AG04449 (cell line): Measurements from ENCODE around the gene DPM1.

Experiments used
- CTCF ChIA-PET: fragments of 350-600 bp; formaldehyde crosslinking; extraction: SDS; loops from one replicate; lab custom pipeline; 2021; ENCODE audit warnings: antibody characterized with exemption; lab: Yijun Ruan, JAX
- POLR2A ChIA-PET: fragments of 400-600, 350-600 bp; formaldehyde crosslinking; extraction: SDS; loops from one replicate; lab custom pipeline; 2020; ENCODE audit warnings: antibody characterized with exemption, inconsistent platforms; lab: Yijun Ruan, JAX
- DNase-seq: peaks from one replicate; pipeline ENCODE4 v3.0.0-alpha.2; 2010; ENCODE audit warnings: low read depth, low spot score
- H3K4me3 ChIP-seq: 2 replicates; pipeline ENCODE4 v1.5.1; 2011; ENCODE audit warnings: low read depth, mild to moderate bottlenecking, control low read depth, low read length
- TF ChIP-seq, protein P1 (sequence below): IDR thresholded peaks from one replicate; pipeline ENCODE4 v1.5.1; 2011; ENCODE audit warnings: mild to moderate bottlenecking, moderate library complexity, low read length, control low read depth, inconsistent platforms; ENCODE audit not compliant: insufficient read depth; ENCODE audit errors: missing control alignments

DPM1 gene

DNA sequence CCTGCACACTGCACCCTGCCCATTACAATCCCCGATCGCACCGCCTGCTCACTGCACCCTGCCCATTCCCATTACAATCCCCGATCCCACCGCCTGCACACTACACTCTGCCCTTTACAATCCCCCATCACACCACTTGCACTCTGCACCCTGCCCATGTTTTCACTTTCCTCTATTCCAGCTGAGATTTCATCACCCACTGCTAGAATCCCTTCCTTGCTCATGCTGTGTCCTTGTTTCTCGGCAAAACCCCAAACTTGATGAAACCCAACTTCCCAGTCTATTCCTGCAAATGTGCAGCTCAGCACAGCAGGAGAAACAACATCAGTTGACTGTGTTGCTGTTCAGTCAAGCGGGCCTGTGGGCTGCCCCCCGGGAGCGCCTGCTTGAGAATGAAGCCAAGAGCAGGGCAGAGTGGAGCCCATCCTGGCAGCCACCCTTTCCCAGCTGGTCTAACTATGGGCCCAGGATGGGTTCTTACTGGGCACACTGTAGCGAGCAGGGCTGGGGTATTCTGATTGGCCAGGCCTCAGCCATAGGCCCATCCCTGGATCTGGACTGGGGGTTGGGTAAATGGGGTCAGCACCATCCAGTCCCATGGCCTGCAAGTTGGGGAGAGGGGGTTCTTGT, 17.5 kb upstream of the DPM1 start:
- CTCF ChIA-PET = interaction anchor here (0.7 to 11.6 kb wide), 4 partner anchors 12 to 331 kb away, joined by 3 to 111 read pairs (median 6); partner anchors contain the start of gene BCAS4
- no peak overlapping the region for H3K4me3 ChIP-seq
- DNase-seq = no peak
- POLR2A ChIA-PET = no interaction called here
- TF ChIP-seq, protein P1, sequence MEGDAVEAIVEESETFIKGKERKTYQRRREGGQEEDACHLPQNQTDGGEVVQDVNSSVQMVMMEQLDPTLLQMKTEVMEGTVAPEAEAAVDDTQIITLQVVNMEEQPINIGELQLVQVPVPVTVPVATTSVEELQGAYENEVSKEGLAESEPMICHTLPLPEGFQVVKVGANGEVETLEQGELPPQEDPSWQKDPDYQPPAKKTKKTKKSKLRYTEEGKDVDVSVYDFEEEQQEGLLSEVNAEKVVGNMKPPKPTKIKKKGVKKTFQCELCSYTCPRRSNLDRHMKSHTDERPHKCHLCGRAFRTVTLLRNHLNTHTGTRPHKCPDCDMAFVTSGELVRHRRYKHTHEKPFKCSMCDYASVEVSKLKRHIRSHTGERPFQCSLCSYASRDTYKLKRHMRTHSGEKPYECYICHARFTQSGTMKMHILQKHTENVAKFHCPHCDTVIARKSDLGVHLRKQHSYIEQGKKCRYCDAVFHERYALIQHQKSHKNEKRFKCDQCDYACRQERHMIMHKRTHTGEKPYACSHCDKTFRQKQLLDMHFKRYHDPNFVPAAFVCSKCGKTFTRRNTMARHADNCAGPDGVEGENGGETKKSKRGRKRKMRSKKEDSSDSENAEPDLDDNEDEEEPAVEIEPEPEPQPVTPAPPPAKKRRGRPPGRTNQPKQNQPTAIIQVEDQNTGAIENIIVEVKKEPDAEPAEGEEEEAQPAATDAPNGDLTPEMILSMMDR = no peak

GRCh38 chr20:50969912-50970311, 11.6 kb upstream of the DPM1 start:
- DNase-seq = no peak
- ChIA-PET CTCF (no interaction called here), POLR2A (no interaction called here)
- TF ChIP-seq, protein P1 = no peak
- H3K4me3 ChIP-seq = no peak overlapping the region

GRCh38 chr20:50969435-50969834, 11.1 kb upstream of the DPM1 start:
- POLR2A ChIA-PET = no interaction called here
- DNase-seq = no peak
- CTCF ChIA-PET = no interaction called here
- TF ChIP-seq, protein P1 = no peak
- no peak overlapping the region for H3K4me3 ChIP-seq

DNA sequence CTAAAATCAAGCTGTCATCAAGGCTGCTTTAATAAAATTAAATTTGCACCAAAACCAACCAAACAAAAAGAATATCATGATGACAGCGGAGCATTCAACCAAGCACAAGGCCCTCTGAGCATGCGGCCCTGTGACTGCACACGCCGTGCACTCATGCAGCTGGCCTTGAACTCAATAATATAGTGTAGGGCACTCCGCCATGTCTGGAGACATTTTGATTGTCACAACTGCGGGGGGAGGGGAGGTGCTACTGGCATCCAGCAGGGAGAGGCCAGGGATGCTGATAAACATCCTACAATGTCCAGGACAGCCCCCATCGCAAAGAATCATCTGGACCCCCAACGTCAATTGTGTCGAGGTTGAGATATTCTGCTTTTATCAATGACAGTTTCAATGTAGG, 10.0 kb upstream of the DPM1 start:
- POLR2A ChIA-PET = no interaction called here
- TF ChIP-seq, protein P1 = no peak
- no peak for DNase-seq
- CTCF ChIA-PET = interaction anchor here (1.4 to 2.4 kb wide), 4 partner anchors 13 to 338 kb away, joined by 5 to 13 read pairs (median 8); partner anchors contain the start of genes ADNP and BCAS4
- no peak overlapping the region for H3K4me3 ChIP-seq

DNA sequence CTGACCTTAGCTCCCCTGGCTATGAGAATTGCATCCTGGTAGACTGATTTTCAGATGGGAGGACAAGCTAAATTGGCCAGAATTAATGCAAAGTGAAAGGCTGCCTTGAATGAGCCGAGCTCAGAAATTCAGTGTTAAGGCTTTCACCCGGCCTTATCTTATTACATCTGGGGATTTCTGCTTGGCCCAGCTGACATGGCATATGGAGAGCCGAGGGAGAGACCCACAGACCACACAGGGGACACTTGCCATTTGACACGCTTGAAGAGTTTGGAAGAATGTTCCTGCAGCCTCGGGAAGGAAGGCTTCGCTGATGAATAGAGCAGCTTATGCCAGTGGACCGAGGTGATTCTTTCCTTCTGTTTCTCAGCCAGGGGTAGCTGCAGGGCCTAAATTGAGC, 9.3 kb upstream of the DPM1 start:
- DNase-seq = no peak
- TF ChIP-seq, protein P1 = no peak
- no peak overlapping the region for H3K4me3 ChIP-seq
- POLR2A ChIA-PET = interaction anchor here (0.6 kb wide), 1 partner anchor 9 kb away, joined by 3 read pairs; the partner anchor contains the start of genes DPM1 and MOCS3
- CTCF ChIA-PET = interaction anchor here (0.8 to 2.4 kb wide), 5 partner anchors 13 to 339 kb away, joined by 3 to 13 read pairs (median 6); partner anchors contain the start of genes ADNP and BCAS4

DNA sequence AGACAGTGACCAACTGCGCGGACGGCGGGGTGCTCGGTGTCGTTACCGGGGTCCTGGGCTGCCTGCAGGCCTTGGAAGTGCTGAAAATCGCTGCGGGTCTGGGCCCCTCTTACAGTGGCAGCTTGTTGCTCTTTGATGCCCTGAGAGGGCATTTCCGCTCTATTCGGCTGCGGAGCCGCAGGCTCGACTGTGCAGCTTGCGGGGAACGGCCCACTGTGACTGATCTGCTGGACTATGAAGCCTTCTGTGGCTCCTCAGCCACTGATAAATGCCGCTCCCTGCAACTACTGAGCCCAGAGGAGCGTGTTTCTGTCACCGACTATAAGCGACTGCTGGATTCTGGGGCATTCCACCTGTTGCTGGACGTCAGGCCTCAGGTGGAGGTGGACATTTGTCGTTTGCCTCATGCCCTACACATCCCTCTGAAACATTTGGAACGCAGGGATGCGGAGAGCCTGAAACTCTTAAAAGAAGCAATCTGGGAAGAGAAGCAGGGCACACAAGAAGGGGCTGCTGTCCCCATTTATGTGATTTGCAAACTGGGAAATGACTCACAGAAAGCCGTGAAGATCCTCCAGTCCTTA, 1.3 kb upstream of the DPM1 start:
- H3K4me3 ChIP-seq = peak overlapping the region; percentile 98
- TF ChIP-seq, protein P1 = no peak
- CTCF ChIA-PET = interaction anchor here (4.2 kb wide), 1 partner anchor 166 kb away, joined by 33 read pairs; the partner anchor contains the start of gene BCAS4
- DNase-seq = no peak
- POLR2A ChIA-PET = interaction anchor here (2.1 kb wide), 1 partner anchor 28 kb away, joined by 18 read pairs; the partner anchor contains the start of gene ADNP
